GM18907 (cell line): Measurements from ENCODE around the gene KRT83.
"Not testable (repeated sequence)": the region's sequence is repeated elsewhere in the genome, so short reads cannot be mapped to it uniquely, and the experiment has no call there.

Experiments
- ATAC-seq: cut with Tn5 transposase; IDR thresholded peaks from one replicate; pipeline ENCODE4 v1.9.1; 2021; ENCODE audit warnings: mild to moderate bottlenecking, moderate library complexity; ENCODE audit not compliant: unreplicated experiment

Gene KRT83

GRCh38 chr12:52312086-52312485 is 9.1 kb downstream of the KRT83 start:
- ATAC-seq, result no peak

- ATAC-seq, result no peak
These were observed 9.9 kb downstream of the KRT83 start for GRCh38 chr12:52311285-52311648.

DNA sequence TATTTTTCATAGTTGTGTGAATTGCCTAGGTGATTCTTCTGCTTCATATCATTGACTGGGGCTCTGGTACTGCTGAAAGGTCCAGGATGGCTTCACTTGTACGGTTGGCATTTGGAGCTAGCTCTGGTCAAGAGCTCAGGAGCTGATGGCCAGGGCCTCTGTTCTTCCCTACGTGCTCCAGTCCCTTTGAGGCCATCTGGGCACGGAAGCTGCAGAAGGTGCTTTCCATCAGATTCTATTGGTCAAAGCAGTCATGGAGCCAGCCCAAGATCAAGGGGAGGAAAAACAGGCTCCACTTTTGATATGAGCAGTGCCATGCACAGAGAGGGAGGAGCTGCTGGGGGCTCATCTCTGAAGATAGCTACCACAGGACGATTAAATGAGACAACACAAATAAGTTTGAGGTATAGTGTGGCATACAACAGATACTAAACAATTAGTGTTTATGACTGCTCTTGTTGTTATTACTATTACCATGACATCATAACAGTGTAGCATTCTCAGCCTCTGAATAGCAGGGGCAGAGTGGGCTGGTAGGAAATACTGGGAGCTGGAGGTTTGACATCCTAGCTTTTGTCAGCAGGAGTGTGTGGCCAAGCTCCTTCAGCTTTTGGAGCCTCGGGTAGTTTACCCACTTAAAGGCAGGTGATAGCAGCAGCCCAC is 10.4 kb downstream of the KRT83 start:
- ATAC-seq, result no peak

DNA sequence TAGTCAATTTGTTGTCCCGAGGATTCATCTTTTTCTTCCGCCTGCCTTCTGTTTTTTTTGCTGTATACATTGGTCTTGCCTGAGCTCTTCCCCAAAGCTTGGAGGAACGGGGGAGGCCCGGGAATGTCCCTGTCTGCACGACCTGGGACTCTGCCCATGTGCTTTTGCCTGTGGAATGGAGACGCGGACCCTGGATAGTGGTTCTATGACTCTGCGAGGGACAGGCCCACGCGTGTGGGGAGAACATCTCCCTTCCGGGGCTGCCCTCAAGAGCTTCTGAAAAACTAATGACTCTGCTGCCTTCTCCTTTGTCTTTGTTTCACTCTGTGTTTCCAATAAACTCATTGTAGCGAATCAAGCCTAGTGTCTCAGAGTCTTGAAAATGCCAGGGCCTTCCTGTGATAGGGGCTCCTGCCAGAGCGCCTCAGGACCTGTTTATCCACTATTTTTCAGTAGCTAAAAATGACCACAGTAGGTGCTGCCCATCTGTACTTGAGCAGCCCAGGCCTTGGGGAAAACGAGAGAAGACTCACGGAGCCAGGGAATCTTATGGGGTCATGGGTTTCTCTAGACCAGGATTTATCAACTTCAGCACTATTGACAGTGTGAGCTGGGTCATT is 12.3 kb downstream of the KRT83 start:
- ATAC-seq, result no peak

- no peak for ATAC-seq
These were observed 13.1 kb downstream of the KRT83 start for GRCh38 chr12:52307836-52308805.

DNA sequence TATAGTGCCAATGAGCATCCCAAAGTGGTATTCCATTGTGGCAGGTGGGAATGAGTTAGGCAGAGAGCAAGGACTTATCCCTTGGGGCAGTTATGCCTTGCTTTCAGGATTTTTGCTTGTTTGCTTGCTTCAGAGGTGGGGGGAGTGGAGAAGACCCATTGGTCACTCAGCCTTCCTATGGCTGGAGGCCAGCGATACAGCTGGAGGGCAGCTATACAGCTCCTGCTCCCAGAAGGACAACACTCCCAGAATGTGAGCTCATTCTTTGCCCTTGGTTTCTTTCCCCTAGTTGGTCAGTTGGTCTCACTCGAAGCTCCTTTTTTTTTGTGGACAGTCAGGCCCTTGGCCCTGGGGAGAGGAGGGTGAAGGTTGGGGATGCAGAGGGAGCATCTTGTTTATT is 14.5 kb downstream of the KRT83 start:
- no peak for ATAC-seq

- no peak for ATAC-seq
These were observed 15.1 kb downstream of the KRT83 start for GRCh38 chr12:52305921-52306705.

DNA sequence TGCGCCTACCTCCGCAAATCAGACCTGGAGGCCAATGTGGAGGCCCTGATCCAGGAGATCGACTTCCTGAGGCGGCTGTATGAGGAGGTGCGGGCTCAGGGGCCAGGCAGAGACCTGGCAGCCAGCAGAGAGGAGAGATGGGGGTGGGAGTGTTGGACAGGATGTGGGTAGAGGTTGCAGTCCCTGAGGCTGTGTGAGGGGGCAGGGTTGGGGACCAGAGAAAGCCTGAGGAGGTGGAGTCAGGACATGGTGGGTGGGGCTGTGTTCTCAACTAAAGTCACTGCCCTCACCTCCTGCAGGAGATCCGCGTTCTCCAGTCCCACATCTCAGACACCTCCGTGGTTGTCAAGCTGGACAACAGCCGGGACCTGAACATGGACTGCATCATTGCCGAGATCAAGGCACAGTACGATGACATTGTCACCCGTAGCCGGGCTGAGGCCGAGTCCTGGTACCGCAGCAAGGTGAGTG is 16.2 kb downstream of the KRT83 start:
- peak; percentile 95 for ATAC-seq

GRCh38 chr12:52302242-52302914 is 18.8 kb downstream of the KRT83 start:
- not testable (repeated sequence) for ATAC-seq

GRCh38 chr12:52301721-52302120 is 19.5 kb downstream of the KRT83 start:
- ATAC-seq, result not testable (repeated sequence)

DNA sequence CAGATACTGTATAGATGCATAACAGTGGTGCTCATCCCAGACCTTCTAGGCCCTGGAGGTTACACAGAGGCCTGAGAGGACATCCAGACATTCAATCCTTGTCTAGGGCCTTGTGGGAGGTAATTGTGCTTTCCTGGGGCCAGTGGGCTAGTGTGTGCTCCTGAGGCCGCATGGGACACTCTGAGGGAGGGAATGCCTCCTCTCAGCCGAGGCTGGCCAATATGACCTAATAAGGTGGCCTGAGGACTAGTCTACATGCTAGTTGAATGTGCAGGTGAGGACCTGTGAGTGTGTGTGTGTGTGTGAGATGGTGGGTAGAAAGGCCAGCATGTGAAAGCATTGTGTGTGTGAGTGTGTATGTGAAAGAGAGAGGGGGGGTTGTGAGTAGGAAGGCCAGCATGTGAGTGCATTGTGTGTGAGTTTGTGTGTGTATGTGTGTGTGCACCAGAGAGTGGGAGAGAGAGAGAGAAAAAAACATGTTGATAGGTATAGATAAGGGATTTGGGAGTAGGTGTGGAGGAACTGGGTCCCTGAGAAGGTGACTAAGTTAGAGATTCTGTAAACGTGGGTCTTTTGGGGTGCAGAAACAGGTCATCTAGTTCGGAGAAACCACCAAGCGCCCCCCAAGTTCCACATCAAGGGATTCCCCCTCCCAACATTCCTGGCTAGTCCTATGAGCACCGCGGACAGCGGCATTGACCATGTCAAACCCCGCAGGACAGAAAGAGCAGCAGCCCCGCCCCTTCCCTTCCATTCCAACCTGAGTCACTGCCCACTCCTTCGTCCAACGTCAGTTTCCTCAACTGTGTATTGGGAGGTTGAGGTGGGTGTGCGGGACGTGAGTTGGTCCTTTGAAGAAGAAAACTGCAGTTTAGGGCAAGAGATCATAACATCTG is 20.2 kb downstream of the KRT83 start:
- no peak for ATAC-seq

- no peak for ATAC-seq
These were observed 22.5 kb downstream of the KRT83 start for GRCh38 chr12:52298677-52299190.

GRCh38 chr12:52296572-52297215 is 24.5 kb downstream of the KRT83 start:
- ATAC-seq, result no peak

- no peak for ATAC-seq
These were observed 25.5 kb downstream of the KRT83 start for GRCh38 chr12:52295663-52296062.

GRCh38 chr12:52294803-52295202 is 26.4 kb downstream of the KRT83 start:
- ATAC-seq, result no peak

GRCh38 chr12:52293926-52294325 is 27.3 kb downstream of the KRT83 start:
- no peak for ATAC-seq

DNA sequence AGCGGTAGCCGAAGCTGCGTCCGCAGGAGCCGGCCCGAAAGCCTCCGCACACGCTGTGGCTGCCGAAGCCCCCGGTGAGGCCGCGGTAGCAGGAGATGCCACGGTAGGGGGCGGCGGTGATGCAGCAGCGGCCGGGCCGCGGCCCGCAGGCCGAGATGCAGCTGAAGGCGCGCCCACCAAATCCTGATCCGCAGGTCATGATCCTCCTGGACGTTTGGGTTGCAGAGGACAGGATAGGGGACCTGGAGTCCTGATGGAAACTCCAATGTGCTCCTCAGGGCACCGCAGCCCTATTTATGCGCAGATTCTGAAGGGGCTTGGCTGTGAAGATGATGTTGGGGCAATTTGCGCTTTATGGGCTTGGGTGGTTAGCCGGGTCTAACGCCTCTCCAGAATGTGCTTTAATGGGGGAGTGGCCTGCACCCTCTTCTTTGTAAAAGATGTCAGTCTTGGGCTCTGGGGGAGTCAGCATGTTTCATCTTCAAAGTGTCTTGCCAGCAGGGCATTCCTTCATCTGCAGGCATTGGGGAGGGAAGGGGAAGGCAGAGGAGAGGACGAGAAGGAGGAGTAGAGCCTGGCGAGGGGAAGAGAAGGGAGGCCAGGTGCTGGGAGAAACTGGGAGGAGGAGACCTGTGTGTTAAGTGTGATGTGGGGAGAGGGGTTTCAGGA is 29.8 kb downstream of the KRT83 start, which contains the start of gene KRT81:
Gene KRT81 (minus strand): TSS at position 268 of the 669 bp plus-strand sequence. CDS start 69 bp downstream, at position 199.
- ATAC-seq, result no peak
